GM18873 (cell line): ENCODE measurements around the gene SP110.
"Not testable (repeated sequence)": the region's sequence is repeated elsewhere in the genome, so short reads cannot be mapped to it uniquely, and the experiment has no call there.

Source experiments
- ATAC-seq: cut with Tn5 transposase; IDR thresholded peaks from one replicate; pipeline ENCODE4 v1.9.1; 2021; ENCODE audit warnings: mild to moderate bottlenecking, moderate library complexity, moderate number of reproducible peaks; ENCODE audit not compliant: unreplicated experiment, low FRiP score

The SP110 gene

GRCh38 chr2:230225486-230225885, 5.7 kb upstream of the SP110 start, which contains the start of gene SP140:
SP140 (plus strand) TSS chr2:230225736; CDS start chr2:230225845, 109 bp downstream.
- ATAC-seq, result peak; percentile 75

- no peak for ATAC-seq
Observed at GRCh38 chr2:230224458-230224857, 4.7 kb upstream of the SP110 start.

- ATAC-seq, result not testable (repeated sequence)
Observed at GRCh38 chr2:230222829-230223228, 3.0 kb upstream of the SP110 start.

GRCh38 chr2:230221493-230221892, 1.7 kb upstream of the SP110 start:
- no peak for ATAC-seq

- ATAC-seq, result no peak
Observed at GRCh38 chr2:230220347-230220969, 674 bp upstream of the SP110 start.

GRCh38 chr2:230218421-230218820, 1.4 kb downstream of the SP110 start:
- ATAC-seq, result no peak

- ATAC-seq, result no peak
Observed at GRCh38 chr2:230217424-230217823, 2.4 kb downstream of the SP110 start.

GRCh38 chr2:230216489-230216888, 3.3 kb downstream of the SP110 start:
- ATAC-seq, result no peak

- no peak for ATAC-seq
Observed at GRCh38 chr2:230209422-230210051, 10.2 kb downstream of the SP110 start.

- no peak for ATAC-seq
Observed at GRCh38 chr2:230208576-230208975, 11.2 kb downstream of the SP110 start.

- ATAC-seq, result no peak
Observed at GRCh38 chr2:230205721-230206120, 14.1 kb downstream of the SP110 start.

- ATAC-seq, result peak; percentile 48
Observed at GRCh38 chr2:230205034-230205433, 14.8 kb downstream of the SP110 start.

- ATAC-seq, result peak; percentile 48
Observed at GRCh38 chr2:230203110-230203676, 16.6 kb downstream of the SP110 start.

- peak; percentile 30 for ATAC-seq
Observed at GRCh38 chr2:230202430-230203109, 17.2 kb downstream of the SP110 start.

- ATAC-seq, result no peak
Observed at GRCh38 chr2:230184727-230185578, 34.8 kb downstream of the SP110 start.

GRCh38 chr2:230181195-230181594, 38.6 kb downstream of the SP110 start:
- ATAC-seq, result no peak

- no peak for ATAC-seq
Observed at GRCh38 chr2:230179907-230180306, 39.9 kb downstream of the SP110 start.

- no peak for ATAC-seq
Observed at GRCh38 chr2:230178546-230179485, 41.0 kb downstream of the SP110 start.

- no peak for ATAC-seq
Observed at GRCh38 chr2:230176996-230177395, 42.8 kb downstream of the SP110 start.
